HUDEP-2 (cell line): Measurements from ENCODE around the gene PTEN.
"Not testable (repeated sequence)": the region's sequence is repeated elsewhere in the genome, so short reads cannot be mapped to it uniquely, and the experiment has no call there.

Experiments used
- DNase-seq, 76 experiments: peaks; one replicate each; lab custom pipeline; 2025; ENCODE audit not compliant: unreplicated experiment in 76 of 76; lab: John Stamatoyannopoulos, UW

PTEN gene

DNA sequence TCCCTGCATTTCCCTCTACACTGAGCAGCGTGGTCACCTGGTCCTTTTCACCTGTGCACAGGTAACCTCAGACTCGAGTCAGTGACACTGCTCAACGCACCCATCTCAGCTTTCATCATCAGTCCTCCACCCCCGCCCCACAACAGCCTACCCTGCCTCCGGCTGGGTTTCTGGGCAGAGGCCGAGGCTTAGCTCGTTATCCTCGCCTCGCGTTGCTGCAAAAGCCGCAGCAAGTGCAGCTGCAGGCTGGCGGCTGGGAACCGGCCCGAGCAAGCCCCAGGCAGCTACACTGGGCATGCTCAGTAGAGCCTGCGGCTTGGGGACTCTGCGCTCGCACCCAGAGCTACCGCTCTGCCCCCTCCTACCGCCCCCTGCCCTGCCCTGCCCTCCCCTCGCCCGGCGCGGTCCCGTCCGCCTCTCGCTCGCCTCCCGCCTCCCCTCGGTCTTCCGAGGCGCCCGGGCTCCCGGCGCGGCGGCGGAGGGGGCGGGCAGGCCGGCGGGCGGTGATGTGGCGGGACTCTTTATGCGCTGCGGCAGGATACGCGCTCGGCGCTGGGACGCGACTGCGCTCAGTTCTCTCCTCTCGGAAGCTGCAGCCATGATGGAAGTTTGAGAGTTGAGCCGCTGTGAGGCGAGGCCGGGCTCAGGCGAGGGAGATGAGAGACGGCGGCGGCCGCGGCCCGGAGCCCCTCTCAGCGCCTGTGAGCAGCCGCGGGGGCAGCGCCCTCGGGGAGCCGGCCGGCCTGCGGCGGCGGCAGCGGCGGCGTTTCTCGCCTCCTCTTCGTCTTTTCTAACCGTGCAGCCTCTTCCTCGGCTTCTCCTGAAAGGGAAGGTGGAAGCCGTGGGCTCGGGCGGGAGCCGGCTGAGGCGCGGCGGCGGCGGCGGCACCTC lies at the start of gene PTEN, which contains the start of gene KLLN:
Gene PTEN, plus strand, starts transcription at position 573 of the 891 bp plus-strand sequence. CDS start 845 bp downstream, outside the sequence.
Gene KLLN, minus strand, starts transcription at position 481 of the 891 bp plus-strand sequence. CDS start 1,046 bp downstream, outside the sequence.
- peak in 74 of 76 experiments; percentile 30 to 88 (median 76) for DNase-seq

DNA sequence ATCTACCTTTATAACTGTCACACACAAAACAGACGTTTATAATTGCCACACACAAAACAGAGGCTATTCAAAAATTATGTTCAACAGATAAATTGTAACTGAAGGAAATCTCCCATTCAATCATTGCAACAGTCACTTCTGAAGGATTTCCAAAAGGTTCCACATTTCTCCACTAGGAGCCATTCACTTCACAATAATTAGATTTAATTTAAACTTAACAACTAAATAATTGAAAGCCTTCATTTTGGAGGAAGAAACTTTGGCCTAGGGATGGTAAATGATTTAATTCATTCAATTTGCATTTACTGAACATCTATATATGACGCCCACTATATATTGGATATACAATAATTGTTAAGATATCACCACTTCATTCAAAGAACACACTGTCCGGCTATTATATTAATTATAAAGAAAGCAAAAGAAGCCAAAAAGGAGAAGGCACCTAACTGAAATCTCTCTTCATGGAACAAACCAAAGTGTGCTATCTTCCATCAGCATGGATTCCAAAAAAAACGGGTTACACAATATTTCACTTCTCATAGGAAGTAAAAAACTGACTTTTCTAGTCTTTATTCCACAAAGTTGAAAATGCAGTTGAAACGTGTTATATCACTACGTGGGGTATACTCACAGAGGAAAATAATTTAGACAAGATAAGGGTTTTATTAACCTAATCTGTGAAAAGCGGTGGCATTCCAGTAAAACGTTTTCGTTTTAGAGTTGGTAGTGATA lies 47.1 kb upstream of the PTEN start:
- peak in 3 of 76 experiments; percentile 3 to 33 (median 11) for DNase-seq

DNA sequence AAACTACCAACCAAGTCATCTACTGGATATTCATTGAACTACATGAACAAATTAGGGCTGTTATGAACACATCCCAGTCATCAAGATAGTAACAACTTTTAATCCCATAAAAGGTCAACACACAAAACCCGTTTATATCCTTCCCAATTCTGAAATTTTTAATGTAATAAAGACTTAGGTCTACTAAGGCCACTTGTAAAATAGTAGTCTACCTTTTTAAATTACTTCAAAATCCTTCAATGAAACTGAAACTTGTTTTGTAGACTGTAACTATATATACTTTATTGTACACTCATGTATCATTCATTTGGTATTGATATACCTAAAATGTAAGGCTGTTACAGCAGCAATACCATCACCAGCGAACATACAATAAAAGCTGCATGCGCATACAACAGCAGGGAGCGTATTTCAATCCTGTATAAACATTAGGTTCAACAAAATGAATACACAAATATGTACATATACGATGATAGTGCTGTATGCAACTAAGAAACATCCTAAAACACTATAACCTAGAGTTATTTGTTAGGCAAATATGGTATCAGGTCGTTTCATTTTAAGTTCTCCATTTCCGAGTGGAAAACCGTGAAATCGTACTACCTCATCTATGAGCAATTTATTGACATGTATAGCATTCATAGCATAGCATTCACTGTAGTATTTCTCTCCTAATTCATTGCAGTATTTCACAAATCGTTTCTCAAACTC lies 46.4 kb upstream of the PTEN start:
- DNase-seq: peak in 4 of 76 experiments; percentile 4 to 51 (median 24)

DNA sequence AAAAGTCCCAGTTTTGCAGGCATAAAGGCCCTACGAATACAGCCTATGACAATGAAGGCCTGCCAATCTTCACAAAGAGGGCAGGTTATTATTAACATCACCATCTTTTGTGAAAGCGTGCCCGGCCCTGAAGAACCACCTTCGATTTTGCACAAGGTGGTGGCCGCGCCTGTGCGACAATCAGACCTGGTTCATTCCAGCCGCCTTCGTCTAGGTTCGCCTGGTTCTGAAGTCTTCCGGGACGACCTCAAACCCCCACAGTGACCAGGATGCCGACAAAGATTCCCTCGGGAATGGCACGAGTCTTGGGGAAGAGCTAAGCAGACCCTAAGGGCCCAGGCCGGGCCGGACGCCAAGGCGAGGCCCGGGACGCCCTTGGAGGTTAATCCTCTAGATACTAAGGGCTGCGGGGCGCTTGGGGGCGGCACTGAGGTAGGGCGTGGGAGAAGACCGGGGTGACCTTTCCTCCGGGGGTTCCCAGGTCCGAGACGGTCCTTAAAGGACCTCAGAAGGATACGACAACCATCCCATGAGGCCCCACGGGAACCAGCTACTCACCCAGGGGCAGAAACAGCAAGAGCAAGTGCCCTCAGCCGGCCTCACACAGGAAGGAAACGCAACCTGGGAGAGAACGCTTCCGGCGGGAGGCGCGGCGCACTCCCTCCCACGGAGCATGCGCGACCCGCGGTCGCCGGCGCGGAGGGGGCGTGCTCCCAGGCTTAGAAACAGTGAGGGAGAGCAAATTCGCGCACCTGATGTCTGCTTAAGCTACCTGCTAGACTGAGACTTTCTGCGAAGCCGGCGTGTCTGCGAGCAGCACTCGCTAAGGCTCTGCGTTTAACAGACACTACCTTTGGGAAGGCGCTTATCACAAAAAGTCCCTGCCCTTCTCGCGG lies 45.6 kb upstream of the PTEN start, which contains the start of gene ATAD1:
Gene ATAD1, minus strand, starts transcription at position 618 of the 896 bp plus-strand sequence. CDS start 3,627 bp downstream, outside the sequence.
- DNase-seq: peak in 74 of 76 experiments; percentile 36 to 89 (median 75)

DNA sequence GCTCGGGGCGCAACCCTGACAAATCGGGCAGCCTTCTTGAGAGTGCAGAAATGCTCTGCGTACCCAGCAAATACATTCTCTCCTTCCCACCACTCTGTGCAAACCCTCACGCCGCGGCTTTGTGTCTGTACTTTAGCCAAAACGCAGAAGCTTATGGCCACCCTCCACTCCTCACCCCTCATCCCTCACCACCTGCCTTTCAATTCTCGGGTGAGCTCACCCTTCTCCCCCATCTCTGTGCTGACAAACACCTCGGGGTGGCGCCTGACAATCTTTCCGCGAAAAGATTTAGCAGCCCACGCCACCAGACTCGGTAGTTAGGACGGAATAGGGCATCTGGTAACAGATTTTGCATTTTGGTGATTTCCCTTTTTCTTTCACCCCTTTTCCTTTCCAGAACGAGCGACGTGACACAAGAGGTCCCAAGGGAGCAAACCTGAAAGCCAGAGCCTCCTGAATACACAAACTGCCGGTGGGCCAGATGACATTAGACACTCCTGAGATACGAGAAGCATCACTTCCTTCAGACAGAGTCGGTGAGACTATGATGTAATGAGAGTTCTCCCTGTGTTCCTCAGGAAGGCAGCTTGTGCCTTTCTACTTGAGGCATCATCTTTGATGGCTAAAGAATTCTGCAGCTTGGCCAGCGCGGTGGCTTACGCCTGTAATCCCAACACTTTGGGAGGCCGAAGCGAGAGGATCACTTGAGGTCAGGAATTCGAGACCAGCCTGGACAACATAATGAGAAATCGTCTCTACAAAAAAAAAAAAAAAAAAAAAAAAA lies 44.7 kb upstream of the PTEN start:
- DNase-seq: peak in 8 of 76 experiments; percentile 9 to 35 (median 28)

DNA sequence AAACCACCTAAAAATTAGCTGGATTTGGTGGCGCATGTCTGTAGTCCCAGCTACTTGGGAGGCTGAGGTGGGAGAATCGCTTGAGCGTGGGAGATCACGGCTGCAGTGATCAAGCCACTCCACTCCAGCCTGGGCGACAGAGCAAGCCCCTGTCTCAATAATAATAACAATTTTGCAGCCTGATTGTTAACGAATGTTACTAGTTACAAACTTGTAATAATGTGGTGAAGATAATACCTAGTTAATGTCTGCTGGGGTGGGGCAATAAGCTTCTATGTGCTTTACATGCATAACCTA lies 44.2 kb upstream of the PTEN start:
- DNase-seq: no peak

DNA sequence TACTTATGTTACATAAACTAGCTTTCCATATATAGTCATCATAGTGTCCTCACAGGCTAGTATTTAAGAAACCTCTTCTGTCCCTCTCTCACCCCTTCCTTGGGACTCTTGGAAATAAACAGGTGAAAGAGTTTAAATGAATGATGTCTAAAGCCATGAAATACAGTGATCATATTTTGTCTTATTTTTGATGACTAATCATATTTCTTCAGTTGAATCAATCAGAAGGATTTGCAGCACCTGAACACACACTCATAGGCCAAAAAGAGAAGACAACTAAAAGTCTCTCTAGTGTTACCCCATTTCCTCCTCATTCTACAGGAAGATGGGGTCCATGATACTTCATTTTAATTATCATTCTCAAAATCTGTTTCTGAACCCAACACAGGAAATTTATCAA lies 36.8 kb upstream of the PTEN start:
- no peak for DNase-seq

DNA sequence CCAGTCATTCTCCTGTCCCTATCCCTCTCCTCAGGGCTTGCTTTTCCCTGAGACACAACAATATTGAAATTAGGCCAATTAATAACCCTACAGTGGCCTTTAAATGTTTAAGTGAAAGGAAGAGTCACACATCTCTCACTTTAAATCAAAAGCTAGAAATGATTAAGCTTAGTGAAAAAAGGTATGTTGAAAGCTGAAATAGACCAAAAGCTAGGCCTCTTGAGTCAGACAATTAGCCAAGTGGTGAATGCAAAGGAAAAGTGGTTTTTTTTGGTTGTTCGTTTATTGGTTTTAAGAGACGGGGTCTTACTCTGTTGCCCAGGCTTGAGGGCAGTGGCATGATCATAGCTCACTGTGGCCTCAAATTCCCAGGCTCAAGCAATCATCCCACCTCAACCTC lies 35.7 kb upstream of the PTEN start:
- DNase-seq: no peak

DNA sequence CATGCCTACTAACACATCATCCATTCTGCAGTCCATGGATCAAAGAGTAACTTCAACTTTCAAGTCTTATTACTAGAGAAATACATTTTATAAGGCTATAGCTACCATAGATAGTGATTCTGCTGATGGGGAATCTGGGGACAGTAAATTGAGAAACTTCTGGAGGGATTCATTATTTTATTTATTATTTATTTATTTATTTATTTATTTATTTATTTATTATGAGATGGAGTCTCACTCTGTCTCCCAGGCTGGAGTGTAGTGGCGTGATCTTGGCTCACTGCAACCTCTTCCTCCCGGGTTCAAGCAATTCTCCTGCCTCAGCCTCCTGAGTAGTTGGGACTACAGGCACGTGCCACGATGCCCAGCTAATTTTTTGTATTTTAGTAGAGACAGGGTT lies 34.4 kb upstream of the PTEN start:
- DNase-seq: not testable (repeated sequence)

DNA sequence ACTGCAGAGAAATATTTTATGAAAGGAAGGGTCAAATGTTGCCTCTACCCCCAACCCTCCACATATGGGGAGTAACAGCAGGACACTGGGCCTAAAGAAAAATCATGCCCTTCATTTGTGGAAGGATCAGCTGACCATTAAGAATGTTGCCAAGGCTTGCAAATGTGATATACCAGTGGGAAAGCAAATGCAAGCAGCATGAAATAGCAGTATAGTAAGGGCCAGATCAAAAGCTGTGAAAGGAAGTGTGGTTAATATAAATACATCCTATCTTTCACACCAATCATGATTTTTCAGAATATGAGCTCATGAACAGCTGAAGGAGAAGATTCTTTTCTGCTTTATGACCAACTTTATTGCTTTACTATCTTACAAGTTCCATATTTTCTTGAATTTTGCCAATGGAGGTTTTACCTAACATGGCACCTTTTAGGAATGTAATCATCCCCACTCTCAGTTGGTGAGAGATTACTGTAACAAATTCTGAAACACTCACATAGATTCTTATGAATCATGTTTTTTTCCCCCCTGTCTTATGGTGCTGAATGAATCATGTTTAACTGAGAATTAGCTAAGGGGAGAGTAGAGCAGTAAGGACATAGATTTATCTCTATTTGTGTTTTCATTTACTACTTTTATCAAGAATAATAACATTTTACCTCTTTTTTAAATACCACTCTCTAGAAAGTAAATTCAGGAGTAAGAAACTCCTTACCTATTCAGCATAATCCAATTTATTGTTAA lies 33.3 kb upstream of the PTEN start:
- no peak for DNase-seq

DNA sequence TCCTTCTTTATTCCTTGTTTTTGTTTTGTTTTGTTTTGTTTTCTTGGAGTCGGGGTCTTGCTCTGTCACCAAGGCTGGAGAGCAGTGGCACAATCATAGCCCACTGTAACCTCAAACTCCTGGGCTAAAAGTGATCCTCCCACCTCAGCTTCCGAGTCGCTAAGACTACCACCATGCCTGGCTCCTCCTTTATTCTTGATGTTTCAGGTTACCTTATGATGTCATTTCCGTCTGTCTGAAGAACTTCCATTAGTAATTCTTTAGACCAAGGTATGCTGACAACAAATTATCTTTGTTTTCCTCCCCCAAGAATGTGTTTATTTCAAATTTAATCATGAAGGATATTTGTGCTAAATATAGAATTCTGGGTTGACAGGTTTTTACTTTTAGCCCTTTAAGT lies 27.3 kb upstream of the PTEN start:
- no peak for DNase-seq

DNA sequence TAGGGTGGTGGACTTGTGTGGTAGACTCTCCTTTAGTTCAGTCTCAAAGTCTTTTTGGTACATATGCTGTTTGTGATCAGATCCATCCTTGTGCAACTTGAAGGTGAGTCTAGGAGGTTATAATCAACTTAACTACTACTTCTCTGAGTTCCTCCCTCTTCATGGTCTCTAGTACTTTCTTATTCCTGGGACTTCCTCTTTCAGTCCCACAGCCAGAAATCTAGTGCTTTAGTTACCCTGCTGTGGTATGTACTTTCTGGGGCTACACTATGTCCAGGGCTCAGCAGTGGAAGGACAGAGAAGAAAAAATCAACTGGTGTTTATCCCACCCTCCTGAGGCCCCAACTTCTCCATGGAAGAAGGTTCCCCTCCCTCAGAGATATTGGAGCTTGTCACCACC lies 26.0 kb upstream of the PTEN start:
- no peak for DNase-seq

DNA sequence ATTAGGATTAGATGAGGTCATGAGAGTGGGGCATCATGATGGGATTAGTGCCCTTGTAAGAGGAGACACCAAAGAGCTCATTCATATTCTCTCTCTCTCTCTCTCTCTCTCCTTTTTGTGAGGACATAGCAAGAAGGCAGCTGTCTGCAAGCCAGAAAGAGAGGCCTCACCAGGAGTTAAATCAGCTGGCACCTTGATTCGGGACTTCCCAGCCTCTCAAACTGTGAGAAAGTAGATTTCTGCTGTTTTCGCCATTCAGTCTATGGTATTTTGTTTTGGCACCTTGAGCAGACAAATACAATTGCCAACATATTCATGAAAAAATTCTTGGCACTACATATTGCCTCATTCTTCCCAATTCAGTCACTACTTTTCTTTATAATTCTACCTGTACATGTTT lies 24.8 kb upstream of the PTEN start:
- no peak for DNase-seq

DNA sequence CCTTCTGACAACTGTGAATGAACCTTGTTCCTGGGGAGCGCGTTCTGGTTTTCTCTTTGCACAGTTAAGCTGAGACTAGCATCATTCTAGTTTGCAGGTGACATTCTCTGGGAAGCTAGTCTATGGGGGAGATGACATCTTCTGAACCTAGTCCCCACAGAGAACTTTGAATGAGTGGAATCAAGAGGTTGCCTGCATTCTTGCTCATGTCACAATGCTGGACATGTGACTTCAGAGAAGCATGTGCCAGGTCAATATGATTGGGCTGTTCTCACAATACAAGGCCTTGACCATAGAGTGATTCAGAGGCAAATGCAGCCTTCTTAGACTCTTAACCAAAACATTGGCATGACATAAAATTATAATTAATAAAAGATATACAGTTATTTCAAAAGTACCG lies 22.2 kb upstream of the PTEN start:
- no peak for DNase-seq

DNA sequence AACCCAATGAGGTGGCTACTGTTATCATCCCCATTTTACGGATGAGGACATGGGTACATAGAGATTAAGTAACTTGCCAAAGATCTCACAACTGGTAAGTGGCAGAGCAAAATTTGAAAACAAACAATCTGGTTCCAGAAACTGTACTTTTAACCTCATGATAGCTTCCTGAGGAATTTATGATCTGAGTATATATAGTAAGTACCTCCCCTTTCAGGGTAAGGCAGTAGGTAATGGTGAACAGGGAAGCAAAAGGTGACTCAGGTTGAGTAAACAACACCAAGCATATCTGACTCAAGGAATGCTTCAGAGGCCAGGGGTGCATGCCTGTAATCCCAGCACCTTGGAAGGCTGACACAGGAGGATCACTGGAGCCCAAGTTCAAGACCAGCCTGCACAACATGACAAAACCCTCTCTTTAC lies 21.2 kb upstream of the PTEN start:
- DNase-seq: no peak

DNA sequence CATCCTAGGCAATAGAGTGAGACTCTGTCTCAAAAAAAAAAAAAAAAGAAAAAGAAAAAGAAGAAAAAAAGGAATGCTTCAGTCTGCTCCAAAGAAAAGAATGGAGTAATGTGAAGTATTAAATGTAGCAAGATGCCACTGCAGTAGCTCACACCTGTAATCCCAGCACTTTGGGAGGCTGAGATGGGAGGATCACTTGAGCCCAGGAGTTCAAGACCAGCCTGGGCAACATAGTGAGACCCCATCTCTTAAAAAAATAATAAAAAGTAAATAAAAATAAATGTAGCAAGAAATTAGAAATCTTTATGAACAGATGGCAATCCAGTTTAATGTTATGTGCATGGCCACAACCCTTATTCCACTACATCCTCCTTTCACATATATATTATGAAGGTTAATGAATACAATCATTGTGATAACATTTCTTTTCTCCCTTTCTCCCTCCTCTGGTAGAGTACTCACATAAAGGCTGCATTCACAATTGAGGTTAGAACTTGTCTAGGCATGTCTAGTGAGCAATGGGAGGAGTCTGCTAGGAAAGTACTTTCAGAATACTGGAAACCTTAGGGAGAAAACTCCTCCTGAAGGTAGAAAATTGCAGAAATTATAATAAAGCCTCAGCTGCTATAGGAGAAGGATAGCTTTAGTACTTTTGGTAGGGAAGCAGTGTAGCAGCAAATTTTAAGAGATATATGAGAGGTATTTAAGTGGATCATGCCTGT lies 20.5 kb upstream of the PTEN start:
- peak in 2 of 76 experiments; percentile 10 to 21 for DNase-seq

DNA sequence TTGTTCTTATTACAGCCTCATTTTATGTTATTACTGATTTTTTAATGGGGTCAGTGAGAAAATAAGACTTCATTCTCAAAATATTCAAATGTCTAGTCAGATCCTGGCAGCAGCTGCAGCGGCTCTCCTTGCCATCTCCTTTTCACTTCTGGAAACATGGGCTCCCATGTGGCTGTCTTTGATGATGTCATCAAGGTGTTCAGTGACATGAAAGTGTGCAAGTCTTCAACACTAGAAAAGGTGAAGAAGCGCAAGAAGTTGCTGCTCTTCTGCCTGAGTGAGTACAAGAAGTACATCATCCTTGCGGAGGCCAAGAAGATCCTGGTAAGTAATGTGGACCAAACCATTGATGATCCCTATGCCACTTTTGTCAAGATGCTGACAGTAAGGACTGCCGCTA lies 19.7 kb upstream of the PTEN start:
- DNase-seq: no peak
